Ramos (cell line): Measurements from ENCODE around the gene MLXIPL.

ENCODE experiments used
- in situ Hi-C: fragments of 300-500 bp; cut with MboI; formaldehyde crosslinking; loops from one replicate; pipeline ENCODE4 v1.14.3; 2022; ENCODE audit warnings: low sequenced_read_pairs; ENCODE audit not compliant: unreplicated experiment

Gene MLXIPL

GRCh38 chr7:73615886-73616285 lies 8.4 kb downstream of the MLXIPL start:
- in situ Hi-C loops: loop anchor here (10.0 kb wide), 1 partner anchor 239 kb away; no protein-coding TSS in a partner anchor

DNA sequence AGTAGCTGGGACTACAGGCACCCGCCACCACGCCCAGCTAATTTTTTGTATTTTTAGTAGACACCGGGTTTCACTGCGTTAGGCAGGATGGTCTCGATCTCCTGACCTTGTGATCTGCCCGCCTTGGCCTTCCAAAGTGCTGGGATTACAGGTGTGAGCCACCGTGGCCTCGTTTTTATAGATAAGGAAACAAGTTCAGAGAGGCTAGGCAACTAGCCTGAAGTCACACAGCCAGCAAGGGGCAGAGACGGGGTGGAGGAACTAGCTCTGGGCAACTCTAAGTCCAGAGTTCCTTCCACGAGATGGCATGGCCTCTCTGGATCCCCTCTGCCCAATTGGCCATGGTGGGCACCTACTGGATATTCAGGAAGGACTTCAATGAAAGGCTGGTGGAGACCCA lies 9.4 kb downstream of the MLXIPL start:
- in situ Hi-C loops: loop anchor here (10.0 kb wide), 1 partner anchor 240 kb away; no protein-coding TSS in a partner anchor

GRCh38 chr7:73613954-73614735 lies 10.2 kb downstream of the MLXIPL start:
- in situ Hi-C loops: loop anchor here (10.0 kb wide), 1 partner anchor 241 kb away; no protein-coding TSS in a partner anchor

- in situ Hi-C loops: loop anchor here (10.0 kb wide), 1 partner anchor 242 kb away; no protein-coding TSS in a partner anchor
Observed at GRCh38 chr7:73612598-73613269, 11.6 kb downstream of the MLXIPL start.

GRCh38 chr7:73611017-73611555 lies 13.2 kb downstream of the MLXIPL start:
- in situ Hi-C loops: loop anchor here (10.0 kb wide), 1 partner anchor 244 kb away; no protein-coding TSS in a partner anchor

DNA sequence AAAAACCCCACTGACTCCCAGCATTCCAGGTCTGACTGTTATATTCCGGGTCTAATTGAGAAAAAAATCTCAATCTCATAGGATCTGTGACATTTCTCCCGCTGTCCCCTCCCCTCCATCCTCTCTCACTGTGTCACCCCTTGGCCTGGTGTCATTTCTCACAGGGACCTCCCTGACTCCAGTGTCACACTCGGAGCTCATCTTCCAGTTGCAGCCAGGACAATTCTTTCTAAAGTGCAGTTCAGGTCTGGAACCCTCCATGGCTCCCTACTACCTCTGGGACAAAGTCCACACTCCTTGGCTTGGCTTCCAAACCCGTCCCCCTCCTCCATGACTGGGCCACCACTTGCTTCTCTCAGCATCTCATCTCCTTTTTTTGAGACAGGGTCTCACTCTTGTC lies 14.2 kb downstream of the MLXIPL start:
- in situ Hi-C loops: loop anchor here (10.0 kb wide), 1 partner anchor 245 kb away; no protein-coding TSS in a partner anchor

GRCh38 chr7:73607692-73607983 lies 16.7 kb downstream of the MLXIPL start:
- in situ Hi-C loops: loop anchor here (5.0 kb wide), 2 partner anchors 65 to 125 kb away; no protein-coding TSS in a partner anchor

- in situ Hi-C loops: loop anchor here (5.0 kb wide), 2 partner anchors 65 to 125 kb away; no protein-coding TSS in a partner anchor
Observed at GRCh38 chr7:73606801-73607691, 17.3 kb downstream of the MLXIPL start.

- in situ Hi-C loops: loop anchor here (5.0 kb wide), 2 partner anchors 67 to 127 kb away; no protein-coding TSS in a partner anchor
Observed at GRCh38 chr7:73605601-73606220, 18.6 kb downstream of the MLXIPL start.

DNA sequence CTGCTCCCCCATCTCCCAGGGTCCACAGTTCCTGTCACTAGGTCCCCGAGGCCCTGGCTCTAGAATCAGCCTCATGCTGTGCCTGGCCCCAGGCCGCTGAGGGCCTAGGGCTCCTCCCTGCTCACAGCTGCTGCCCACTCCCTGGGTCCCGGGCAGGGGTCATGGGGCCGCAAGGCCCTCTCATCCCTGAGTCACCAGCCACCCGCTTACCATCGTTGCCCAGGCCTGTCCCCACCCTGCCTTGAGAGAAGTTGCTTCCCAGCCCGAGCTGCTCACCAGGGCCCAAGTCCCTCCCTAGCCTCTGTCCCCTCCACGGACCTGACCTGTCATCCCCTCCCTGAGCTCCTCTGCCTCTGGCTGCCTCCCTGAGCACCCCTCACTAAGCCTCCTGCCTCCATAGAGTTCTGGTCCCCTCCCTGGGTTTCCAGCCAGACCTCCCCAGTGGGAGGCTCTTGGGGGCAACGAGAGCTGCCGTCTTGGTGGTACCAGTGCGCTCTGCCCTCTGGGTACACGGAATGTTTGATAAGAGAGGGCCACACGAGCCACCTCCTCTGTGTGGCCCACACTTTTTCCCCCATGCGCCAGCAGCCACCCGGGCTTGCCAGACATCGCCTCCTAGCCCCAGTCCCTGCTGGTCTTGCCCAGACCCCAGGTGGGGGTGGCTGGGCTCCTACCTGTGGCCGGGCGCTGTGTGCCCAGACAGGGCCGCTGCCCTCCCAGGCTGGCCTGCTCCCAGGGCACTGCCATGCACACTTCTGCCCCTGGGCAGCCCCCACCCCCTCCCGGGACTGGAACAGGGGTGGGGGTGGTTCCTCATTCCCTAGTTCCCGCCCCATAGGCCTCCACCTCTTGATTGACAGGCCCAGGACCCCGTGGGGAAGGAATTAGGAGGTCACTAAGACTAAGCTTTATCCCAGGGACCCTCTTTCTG lies 21.3 kb downstream of the MLXIPL start:
- in situ Hi-C loops: no loop called here

- in situ Hi-C loops: no loop called here
Observed at GRCh38 chr7:73599916-73600315, 24.4 kb downstream of the MLXIPL start.

- in situ Hi-C loops: no loop called here
Observed at GRCh38 chr7:73599151-73599882, 25.0 kb downstream of the MLXIPL start.

DNA sequence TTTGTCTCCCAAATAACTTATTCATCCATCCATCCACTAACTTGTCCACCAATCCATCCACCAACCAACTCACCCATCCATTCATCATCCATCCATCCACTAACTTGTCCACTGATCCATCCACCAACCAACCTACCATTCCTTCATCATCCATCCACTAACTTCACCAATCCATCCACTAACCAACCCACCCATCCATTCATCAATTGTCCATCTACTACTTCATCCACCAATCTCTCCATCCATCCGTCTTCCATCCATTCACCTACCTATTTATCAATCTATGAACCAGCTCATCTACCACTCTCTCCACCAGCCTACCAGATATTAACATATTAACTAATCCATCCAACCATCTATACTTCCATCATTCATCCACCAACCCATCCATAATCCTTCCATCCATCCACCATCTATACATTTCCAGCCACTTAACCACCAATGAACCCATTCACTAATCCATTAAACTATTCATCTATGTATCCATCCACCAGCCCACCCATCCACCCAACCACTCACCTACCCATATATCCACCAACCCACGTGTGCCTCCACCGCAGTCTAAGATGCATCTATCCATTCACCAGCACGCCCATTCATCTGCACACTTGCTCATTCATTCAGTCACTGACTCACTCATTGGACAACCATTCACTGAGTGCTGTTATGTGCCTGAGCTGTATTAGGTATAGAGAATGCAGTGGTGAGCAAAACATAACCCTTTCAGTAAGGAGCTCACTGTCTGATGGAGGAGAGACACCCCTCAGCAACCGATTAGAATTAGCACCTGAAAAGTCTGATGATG lies 26.1 kb downstream of the MLXIPL start:
- in situ Hi-C loops: no loop called here

DNA sequence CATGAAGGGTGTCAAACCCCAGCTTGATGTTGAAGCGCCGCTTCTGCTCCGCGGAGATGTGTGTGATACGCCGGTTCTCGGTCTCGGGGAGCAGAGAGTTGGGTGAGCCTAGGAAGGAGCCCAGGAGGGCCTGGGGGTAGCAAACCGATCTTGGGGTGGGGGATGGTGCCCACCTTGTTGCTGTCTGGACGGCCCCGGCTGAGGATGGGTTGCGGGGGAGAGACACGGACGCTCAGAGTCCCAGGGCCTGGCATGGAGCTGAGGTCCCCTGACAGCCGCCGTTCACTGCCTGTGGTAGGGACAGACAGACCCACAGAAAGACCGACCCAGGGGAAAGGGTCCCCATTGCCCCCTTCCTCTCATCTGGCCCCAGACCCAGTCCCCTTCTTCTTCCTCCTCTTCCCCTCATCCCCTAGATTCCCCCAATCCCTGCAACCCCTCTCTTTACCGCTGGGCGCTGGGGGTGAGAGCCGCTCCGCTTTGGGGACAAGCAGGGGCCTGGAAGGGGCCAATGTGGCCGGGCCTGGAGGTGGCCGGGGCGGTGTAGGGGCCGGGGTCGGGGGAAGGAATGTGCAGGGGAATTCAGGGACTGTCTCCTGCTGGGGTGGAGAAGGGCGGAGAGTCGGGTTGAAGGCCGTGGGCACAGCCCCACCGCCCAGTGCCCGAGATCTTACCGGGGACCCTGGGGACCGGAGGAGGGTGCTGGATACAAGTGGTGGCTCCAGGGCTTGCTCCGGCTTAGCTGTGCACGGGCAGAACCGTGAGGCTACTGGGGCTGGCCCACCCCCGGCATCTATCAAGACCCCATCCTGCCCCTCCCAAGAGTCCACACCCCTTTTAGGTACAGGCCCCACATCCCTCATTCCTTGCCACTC lies 27.9 kb downstream of the MLXIPL start:
- in situ Hi-C loops: no loop called here

GRCh38 chr7:73595358-73595757 lies 29.0 kb downstream of the MLXIPL start:
- in situ Hi-C loops: no loop called here
